WI38 (cell line): ENCODE results near the gene EXPH5.

Experiments used
- H3K4me3 ChIP-seq: 2 replicates; pipeline ENCODE4 v1.5.1; 2011; ENCODE audit warnings: low read depth, mild to moderate bottlenecking, control low read depth, low read length
- TF ChIP-seq, protein P1 (sequence below): IDR thresholded peaks from 2 replicates; pipeline ENCODE4 v1.5.1; 2012; ENCODE audit warnings: low read depth, mild to moderate bottlenecking, control low read depth, low read length

The EXPH5 gene

DNA sequence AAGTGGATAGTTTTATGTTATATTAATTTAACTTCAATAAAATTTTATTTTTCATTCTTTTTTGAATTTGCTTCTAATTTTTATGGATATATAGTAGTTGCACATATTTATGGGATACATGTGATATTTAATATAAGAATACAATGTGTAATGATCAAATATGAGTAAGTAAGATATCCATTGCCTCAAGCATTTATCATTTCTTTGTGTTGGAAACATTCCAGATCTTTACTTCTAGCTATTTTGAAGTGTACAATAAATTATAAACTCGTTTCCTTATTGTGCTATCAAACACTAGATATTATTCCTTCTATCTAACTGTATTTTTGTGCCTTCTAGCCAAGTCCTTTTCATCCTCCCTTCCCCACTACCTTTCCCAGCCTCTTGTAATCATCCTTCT lies 17.0 kb downstream of the EXPH5 start:
- TF ChIP-seq, protein P1, sequence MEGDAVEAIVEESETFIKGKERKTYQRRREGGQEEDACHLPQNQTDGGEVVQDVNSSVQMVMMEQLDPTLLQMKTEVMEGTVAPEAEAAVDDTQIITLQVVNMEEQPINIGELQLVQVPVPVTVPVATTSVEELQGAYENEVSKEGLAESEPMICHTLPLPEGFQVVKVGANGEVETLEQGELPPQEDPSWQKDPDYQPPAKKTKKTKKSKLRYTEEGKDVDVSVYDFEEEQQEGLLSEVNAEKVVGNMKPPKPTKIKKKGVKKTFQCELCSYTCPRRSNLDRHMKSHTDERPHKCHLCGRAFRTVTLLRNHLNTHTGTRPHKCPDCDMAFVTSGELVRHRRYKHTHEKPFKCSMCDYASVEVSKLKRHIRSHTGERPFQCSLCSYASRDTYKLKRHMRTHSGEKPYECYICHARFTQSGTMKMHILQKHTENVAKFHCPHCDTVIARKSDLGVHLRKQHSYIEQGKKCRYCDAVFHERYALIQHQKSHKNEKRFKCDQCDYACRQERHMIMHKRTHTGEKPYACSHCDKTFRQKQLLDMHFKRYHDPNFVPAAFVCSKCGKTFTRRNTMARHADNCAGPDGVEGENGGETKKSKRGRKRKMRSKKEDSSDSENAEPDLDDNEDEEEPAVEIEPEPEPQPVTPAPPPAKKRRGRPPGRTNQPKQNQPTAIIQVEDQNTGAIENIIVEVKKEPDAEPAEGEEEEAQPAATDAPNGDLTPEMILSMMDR: no peak
- no peak overlapping the region for H3K4me3 ChIP-seq

DNA sequence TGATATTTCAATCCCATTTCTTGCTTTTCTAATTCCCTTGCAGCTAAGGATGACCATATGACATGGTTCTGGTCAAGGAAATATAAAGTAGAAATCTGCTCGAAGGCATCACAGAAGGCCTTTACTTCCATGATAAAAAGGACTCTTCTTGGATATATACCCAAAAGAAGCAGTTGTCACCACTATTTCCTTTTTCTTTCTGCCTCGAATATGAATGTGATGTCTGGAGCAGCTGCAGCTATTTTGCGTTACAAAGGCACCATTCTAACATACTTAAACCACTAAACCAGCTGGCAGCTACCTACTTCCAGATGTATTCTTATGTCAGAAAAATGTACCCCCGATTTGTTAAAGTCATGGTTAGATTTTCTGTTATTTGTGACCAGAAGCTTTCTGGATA lies 18.9 kb downstream of the EXPH5 start:
- no peak overlapping the region for H3K4me3 ChIP-seq
- TF ChIP-seq, protein P1: no peak

DNA sequence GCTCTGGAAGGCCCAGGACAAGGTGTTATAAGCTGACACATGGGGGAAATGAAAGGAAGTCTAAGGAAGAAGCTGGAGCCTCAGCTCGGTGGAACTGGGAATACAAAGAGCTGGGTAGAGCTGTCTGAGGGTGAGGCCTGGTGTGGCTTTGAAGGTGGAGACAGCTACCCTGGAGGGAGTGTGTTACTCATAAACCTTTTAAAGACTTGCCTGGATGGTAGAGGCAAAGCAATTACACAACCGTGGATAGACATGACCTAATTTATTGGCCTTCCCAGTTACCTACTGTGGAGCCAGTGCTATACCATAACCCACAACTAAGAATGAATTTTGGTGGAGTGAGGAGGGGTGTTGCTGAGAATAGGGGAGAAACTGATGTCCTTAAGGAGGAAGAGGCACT lies 22.6 kb downstream of the EXPH5 start:
- TF ChIP-seq, protein P1: no peak
- no peak overlapping the region for H3K4me3 ChIP-seq

DNA sequence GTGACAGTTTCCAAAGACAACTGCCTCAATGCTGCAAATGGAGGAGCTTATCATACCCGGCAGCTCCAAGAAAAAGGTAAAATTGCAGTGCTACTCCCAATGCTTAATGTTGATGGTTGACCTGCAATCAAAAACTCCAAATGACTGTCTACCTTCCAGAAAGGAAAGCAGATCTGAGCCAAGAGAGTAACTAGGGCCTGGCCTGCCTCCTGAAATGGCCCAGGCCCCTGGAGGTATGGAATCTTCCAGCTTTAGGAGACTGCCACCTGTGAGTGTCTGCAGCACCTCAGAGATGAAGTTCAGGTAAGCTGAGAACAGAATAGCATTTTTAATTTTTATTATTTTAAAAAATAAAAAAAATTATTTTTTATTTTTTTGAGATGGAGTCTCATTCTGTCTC lies 23.7 kb downstream of the EXPH5 start:
- TF ChIP-seq, protein P1: no peak
- no peak overlapping the region for H3K4me3 ChIP-seq

DNA sequence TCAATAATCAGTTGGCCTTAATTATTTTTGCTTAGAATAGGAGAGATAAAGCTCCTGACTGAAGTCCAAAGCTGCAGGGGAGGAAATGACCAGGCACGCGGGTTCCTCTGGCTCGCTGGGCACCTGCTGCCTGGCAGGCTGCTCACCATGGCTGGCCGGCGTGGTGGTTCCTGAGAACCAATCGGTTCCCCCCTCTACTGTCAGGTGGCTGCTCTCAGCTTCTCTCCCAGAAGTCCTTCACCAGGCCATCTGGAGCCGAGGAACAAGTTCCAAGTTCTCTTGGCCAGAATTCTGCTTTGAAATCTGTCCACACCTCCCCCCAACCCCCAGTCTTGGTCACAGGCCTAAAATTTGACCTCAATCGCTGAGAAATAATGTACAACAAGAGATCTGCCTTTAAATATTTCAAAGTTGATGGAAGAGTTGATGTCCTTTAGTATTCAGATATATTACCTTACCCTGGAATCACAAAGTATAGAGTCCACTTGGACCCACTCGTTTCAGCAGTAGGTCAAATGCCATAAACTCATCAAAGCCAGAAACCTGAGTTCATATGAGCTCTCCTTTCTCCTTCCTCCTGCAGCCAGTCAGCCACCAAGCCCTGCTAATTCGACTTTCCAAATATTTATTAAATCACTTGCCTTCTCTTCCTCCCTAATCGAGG lies 25.2 kb downstream of the EXPH5 start:
- TF ChIP-seq, protein P1: no peak
- no peak overlapping the region for H3K4me3 ChIP-seq

DNA sequence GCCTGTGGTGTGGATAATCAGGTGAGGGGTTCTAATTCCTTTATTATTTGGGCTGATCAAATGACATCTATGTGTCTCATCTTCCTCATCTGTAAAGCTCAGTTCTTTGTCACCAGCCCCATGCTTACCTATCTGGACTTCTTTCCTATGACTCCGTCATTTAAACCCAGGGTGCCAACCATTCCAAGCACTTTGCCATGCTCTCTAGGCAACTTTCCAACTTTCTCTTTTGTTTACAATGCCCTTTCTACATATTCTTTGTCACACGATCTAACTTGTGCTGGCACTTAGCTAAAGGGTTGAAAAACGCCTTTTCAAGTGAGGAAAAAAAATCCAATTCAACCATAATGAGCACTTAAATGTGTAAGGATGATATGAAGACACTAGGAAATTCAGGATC lies 27.9 kb downstream of the EXPH5 start:
- H3K4me3 ChIP-seq: no peak overlapping the region
- TF ChIP-seq, protein P1: no peak

DNA sequence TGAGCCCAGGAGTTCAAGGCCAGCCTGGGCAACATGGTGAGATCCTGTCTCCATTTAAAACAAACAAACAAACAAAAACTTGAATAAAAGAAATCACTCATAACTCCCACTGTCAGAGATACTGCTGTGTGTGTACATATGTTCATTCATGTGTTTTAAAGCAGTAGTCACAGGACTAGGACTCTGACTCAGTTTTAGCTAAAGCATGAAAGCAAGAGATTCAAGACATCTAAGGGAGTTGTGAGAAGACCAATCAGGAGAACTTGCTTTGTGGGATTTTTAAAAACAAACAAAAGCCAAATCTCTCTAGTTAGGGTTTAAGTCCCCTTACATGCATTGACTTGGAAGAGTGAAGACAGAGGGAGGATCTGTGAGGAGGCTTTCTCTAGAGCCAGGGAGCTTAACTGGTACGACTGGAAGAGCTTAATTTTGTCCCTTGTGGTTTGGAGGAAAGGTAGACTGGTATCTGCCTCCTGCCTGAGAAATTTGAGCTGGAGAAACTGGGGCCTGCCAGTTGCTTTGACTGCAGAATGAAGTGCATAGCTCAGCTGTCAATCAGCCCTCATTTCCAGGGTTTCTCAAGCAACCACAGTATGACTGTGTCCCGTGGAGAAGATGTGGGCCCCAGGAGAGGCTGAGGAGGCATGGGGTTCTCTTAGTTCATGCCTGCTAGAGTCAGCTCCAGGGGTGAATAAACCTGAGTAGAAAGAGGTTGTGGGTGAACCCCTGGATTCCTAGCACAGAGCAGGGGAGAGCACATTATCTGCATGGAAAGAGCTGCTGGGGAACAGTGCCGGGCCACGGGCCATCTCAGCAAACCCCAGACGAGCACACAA lies 30.6 kb downstream of the EXPH5 start:
- TF ChIP-seq, protein P1: no peak

More for the DNA sequence above, 30.6 kb downstream of the EXPH5 start:
- H3K4me3 ChIP-seq: no peak overlapping the region
